GM12878 (cell line): ENCODE measurements around the gene HHAT. TPM values are rescaled to one million over a fixed set of nuclear protein-coding genes. Genes with fewer than 3 reads are reported as not detected.

Source experiments
- ATAC-seq: fragments of 200-7000 bp; cut with Tn5 transposase; 3 replicates; pipeline ENCODE4 v1.9.1; 2020; ENCODE audit warnings: mild to moderate bottlenecking, moderate library complexity
- BruUV-seq: library from RNA; stranded (reverse); fragments of 400-500 nt; replicated peaks from 2 replicates; lab custom pipeline; 2021; lab: Mats Ljungman, UMichigan
- CTCF ChIA-PET: fragments of 300-600 bp; sonication (Branson Sonifier 250); formaldehyde crosslinking; extraction: SDS; loops from one replicate; lab custom pipeline; 2021; ENCODE audit warnings: inconsistent platforms; lab: Yijun Ruan, JAX
- POLR2A ChIA-PET: fragments of 350-600 bp; formaldehyde crosslinking; extraction: SDS; loops from one replicate; lab custom pipeline; 2021; ENCODE audit warnings: inconsistent platforms; lab: Charles Lee
- RAD21 ChIA-PET: fragments of 300-600 bp; sonication (Branson Sonifier 250); formaldehyde crosslinking; loops from one replicate; lab custom pipeline; 2023; ENCODE audit warnings: antibody characterized with exemption; ENCODE audit not compliant: unreplicated experiment; lab: Charles Lee
- SMC1A ChIA-PET: fragments of 300-600 bp; sonication (Branson Sonifier 250); formaldehyde crosslinking; loops from one replicate; lab custom pipeline; 2023; ENCODE audit not compliant: unreplicated experiment, uncharacterized antibody; lab: Charles Lee
- DNase-seq: peaks from one replicate; pipeline ENCODE4 v3.0.0-alpha.2; 2011; ENCODE audit warnings: low read depth, low spot score
- FAIRE-seq: peaks from 3 replicates; lab custom pipeline; 2011; peaks lifted over from hg19 to GRCh38; lab: Jason Lieb, UNC
- H2AFZ ChIP-seq: 2 replicates; pipeline ENCODE4 v1.6.0; 2011; ENCODE audit warnings: low read depth, low read length, control low read depth; ENCODE audit not compliant: control insufficient read depth
- H3K27ac ChIP-seq: 2 replicates; pipeline ENCODE4 v1.5.1; 2011; ENCODE audit warnings: control low read depth; ENCODE audit not compliant: control insufficient read depth, insufficient read depth
- H3K27me3 ChIP-seq, 2 experiments: replicated peaks in 1 of 2; 2 replicates each; pipeline versions ENCODE4 v1.6.0 to v1.6.1; 2011; ENCODE audit warnings: low read length in 1 of 2; ENCODE audit not compliant: control insufficient read depth in 2 of 2, insufficient read depth in 2 of 2
- H3K36me3 ChIP-seq, 2 experiments: 2 replicates each; pipeline ENCODE4 v1.5.1; 2011; ENCODE audit warnings: low read length in 1 of 2; ENCODE audit not compliant: control insufficient read depth in 2 of 2, insufficient read depth in 2 of 2
- H3K4me1 ChIP-seq: 2 replicates; pipeline ENCODE4 v1.6.1; 2011; ENCODE audit warnings: mild to moderate bottlenecking, low read length, moderate library complexity, mixed read lengths; ENCODE audit not compliant: control insufficient read depth, insufficient read depth
- H3K4me2 ChIP-seq: 2 replicates; pipeline ENCODE4 v1.6.0; 2011; ENCODE audit warnings: control low read depth; ENCODE audit not compliant: control insufficient read depth, insufficient read depth
- H3K4me3 ChIP-seq: fragments of 200-600 bp; sonication (generic); 2 replicates; pipeline ENCODE4 v1.5.1; 2016
- H3K79me2 ChIP-seq: 2 replicates; pipeline ENCODE4 v1.6.0; 2011; ENCODE audit warnings: low read length; ENCODE audit not compliant: control insufficient read depth, insufficient read depth
- H3K9ac ChIP-seq: 2 replicates; pipeline ENCODE4 v1.8.0; 2011; ENCODE audit warnings: low read length, control low read depth, mixed read lengths; ENCODE audit not compliant: control insufficient read depth, insufficient read depth
- H3K9me3 ChIP-seq: replicated peaks from 3 replicates; pipeline ENCODE4 v1.5.1; 2011; ENCODE audit warnings: mild to moderate bottlenecking, low read length; ENCODE audit not compliant: control insufficient read depth, insufficient read depth
- H4K20me1 ChIP-seq: 2 replicates; pipeline ENCODE4 v1.6.0; 2011; ENCODE audit not compliant: control insufficient read depth, insufficient read depth
- BACH1 ChIP-seq: fragments of 450-650 bp; IDR thresholded peaks from 2 replicates; pipeline ENCODE4 v1.6.1; 2017; ENCODE audit warnings: mild to moderate bottlenecking, borderline replicate concordance
- ETV6 ChIP-seq, 2 experiments: fragments of 450-650 bp in 1 of 2; IDR thresholded peaks in 1 of 2; conservative IDR thresholded peaks in 1 of 2; 2 replicates each; pipeline ENCODE4 v1.6.1; 2014; ENCODE audit warnings: antibody characterized with exemption in 1 of 2, borderline replicate concordance in 1 of 2, low read depth in 1 of 2, mild to moderate bottlenecking in 1 of 2, moderate library complexity in 1 of 2
- MEF2A ChIP-seq: IDR thresholded peaks from 2 replicates; pipeline ENCODE4 v1.6.1; 2011; ENCODE audit warnings: low read depth, mild to moderate bottlenecking, low read length, moderate library complexity; ENCODE audit not compliant: insufficient read depth
- NRF1 ChIP-seq: conservative IDR thresholded peaks from 2 replicates; pipeline ENCODE4 v1.6.1; 2011; ENCODE audit warnings: mild to moderate bottlenecking, low read depth, low read length, improper control_type of control experiment
- SUPT20H ChIP-seq: IDR thresholded peaks from 2 replicates; pipeline ENCODE4 v1.6.1; 2011; ENCODE audit warnings: low read depth, mild to moderate bottlenecking, low read length, moderate library complexity, borderline replicate concordance; ENCODE audit not compliant: control insufficient read depth
- ZNF207 ChIP-seq: fragments of 450-650 bp; IDR thresholded peaks from 2 replicates; pipeline ENCODE4 v1.6.1; 2014; ENCODE audit warnings: antibody characterized with exemption, mild to moderate bottlenecking, borderline replicate concordance
- ZSCAN29 ChIP-seq: fragments of 450-650 bp; IDR thresholded peaks from 2 replicates; pipeline ENCODE4 v1.6.1; 2017; ENCODE audit warnings: mild to moderate bottlenecking, moderate library complexity
- WGBS: methylation state at CpG from one replicate; pipeline ENCODE4 v1.1.6; 2016; ENCODE audit warnings: low lambda C conversion rate; ENCODE audit not compliant: insufficient replicate concordance, insufficient coverage; ENCODE audit errors: missing lambda C conversion rate; 5-methylcytosine and 5-hydroxymethylcytosine counted together
- in situ Hi-C: fragments of 300-500 bp; cut with MboI; formaldehyde crosslinking; loops from 9 replicates; pipeline ENCODE4 v1.14.3; 2018; ENCODE audit warnings: mixed read lengths
- intact Hi-C: fragments of 100-400 bp; cut with micrococcal nuclease; formaldehyde crosslinking; loops from one replicate; pipeline ENCODE4 v1.14.2; 2022; ENCODE audit not compliant: unreplicated experiment
- polyA plus RNA-seq, 11 experiments: library from polyadenylated mRNA; depleted of rRNA in 4 of 11; unstranded in 6 of 11; stranded (reverse) in 5 of 11; fragments of >200 nt; fragmentation: Nextera tagmentation in 4 of 11; fragmentation: Illumina TruSeq in 1 of 11; extraction: Ambion mirVana in 4 of 11; extraction: Trizol in 1 of 11; gene quantifications; 1 replicate in 1 of 11; 2 replicates in 10 of 11; pipeline versions ENCODE4 v1.2.1 to v1.2.3, GENCODE V29; 2011 to 2016; ENCODE audit warnings: inconsistent platforms in 2 of 11, missing spikeins in 2 of 11, low read depth in 1 of 11
- total RNA-seq, 4 experiments: library from RNA; depleted of rRNA in 3 of 4; stranded (reverse); fragments of >200 nt in 3 of 4; fragmentation: Illumina TruSeq in 1 of 4; extraction: Trizol in 1 of 4; gene quantifications; 2 replicates each; pipeline versions ENCODE4 v1.2.1 to v1.2.3, GENCODE V29; 2013 to 2021

Gene HHAT
- total and polyA plus RNA-seq, 10 of the 15 experiments (the other 5 are each of a cell fraction or from before 2014, with no cell fraction given), result 1.2 to 37.6 (median 2.6) TPM

GRCh38 chr1:210618369-210618768, 289.7 kb downstream of the HHAT start:
- Histone ChIP-seq H3K27ac (no peak overlapping the region), H3K9ac (no peak overlapping the region), H3K27me3 (no peaks in the 10 kb centered on the region), H3K9me3 (no peaks in the 10 kb centered on the region)
- ChIA-PET SMC1A (no interaction called here), CTCF (no interaction called here)
- no peak for FAIRE-seq
- intact Hi-C loops, result no loop called here
- TF ChIP-seq NRF1, result no peak
- TF ChIP-seq BACH1, result no peak
- no peak for TF ChIP-seq MEF2A
- TF ChIP-seq ZNF207, result no peak
- no peak for TF ChIP-seq SUPT20H
- no peak for TF ChIP-seq ZSCAN29
- TF ChIP-seq ETV6 (conservative IDR thresholded peaks at IDR 0.05 in 1 of 2, IDR thresholded peaks at IDR 0.05 in 1 of 2; ENCODE audit: borderline replicate concordance in 1 of 2, low read depth in 1 of 2), result no peak
- TF ChIP-seq, all 136 proteins: peak for 0
- BruUV-seq, result no TSS peak
- ChIA-PET POLR2A (interaction anchor here (0.5 kb wide), 1 partner anchor 1041 kb away, joined by 5 read pairs; no protein-coding TSS in a partner anchor), RAD21 (no interaction called here)
- ATAC-seq, result no peak
- no peaks in the 10 kb centered on the region for H3K4me1 ChIP-seq
- no peak overlapping the region for H3K4me3 ChIP-seq
- H3K4me2 ChIP-seq, result no peak overlapping the region
- no peak for DNase-seq
- no peaks in the 10 kb centered on the region for H4K20me1 ChIP-seq
- no peak overlapping the region for H2AFZ ChIP-seq
- H3K36me3 ChIP-seq, result no peaks in the 10 kb centered on the region
- WGBS, result 7% methylated on average over 5 of the region's 5 CpGs
- in situ Hi-C loops, result no loop called here
- H3K79me2 ChIP-seq, result no peaks in the 10 kb centered on the region
